ENCODE data around the gene TBC1D1.

Gene TBC1D1

DNA sequence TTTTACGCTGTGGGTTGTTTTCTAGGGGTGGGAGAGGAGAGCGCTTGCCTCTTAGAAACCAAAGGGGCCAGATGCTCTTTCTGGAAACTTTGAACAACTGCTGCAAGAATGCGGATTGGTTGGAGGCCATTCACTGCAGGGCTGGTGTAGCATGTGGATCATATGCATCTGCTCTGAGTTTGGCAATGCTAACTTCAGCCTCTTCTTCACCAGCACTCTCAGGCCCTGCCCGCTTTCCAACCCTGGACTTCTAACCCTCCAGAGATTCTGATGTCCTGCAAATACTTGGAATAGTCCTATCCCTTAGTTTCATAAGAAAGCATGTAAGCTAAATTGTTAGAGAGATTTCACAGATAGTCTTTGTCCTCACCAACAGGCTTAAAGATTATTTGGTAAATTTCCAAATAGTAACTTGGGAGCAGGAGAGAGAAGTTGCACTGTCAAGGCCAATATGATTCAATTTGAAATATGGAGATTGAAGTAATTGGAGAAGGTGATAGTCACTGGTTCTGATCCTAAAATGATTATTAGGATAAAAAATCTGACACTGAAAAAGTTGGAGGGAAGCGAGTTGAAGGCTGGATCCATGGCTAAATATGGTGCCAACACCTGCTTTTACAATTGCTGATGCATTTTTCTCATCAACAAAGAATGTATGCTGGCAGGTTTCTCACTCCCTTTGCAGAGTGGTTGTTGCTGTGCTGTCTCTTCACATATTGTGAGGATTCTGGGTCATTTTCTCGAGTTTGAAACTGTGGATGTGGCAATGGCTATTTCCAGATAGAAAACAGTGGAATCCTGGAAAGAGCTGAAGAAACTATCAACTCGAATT, 279.7 kb downstream of the TBC1D1 start:
- peaks cover 36% of the 10 kb centered on the region for H3K4me1 Mint-ChIP-seq
- no peak overlapping the region for H3K4me3 Mint-ChIP-seq
- H3K27me3 Mint-ChIP-seq: no peaks in the 10 kb centered on the region
- ATAC-seq: no peak
- no peak for DNase-seq
- no peak overlapping the region for H3K27ac Mint-ChIP-seq
- peaks cover 5% of the 10 kb centered on the region for H3K9me3 Mint-ChIP-seq
- peaks cover 4% of the 10 kb centered on the region for H3K36me3 Mint-ChIP-seq (ENCODE audit: low read depth)

DNA sequence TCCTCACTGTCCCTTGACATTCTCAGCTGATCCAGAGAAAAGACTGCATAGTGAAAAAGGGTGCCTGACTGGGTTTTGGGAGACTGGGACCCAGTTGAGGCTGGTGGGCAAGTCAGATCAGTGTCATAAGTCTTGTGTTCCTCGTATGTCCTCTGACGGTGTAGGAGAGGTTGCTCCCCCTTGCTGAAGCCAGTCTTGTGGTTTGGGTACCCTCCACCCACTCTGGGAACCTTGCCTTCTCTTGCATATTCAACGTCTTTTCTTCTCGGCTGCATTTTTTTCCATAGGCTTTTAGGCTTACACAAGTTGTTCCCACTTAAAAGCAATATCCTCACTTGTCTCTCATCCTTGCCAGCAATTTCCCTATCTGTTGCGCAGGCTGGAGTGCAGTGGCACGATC, 281.2 kb downstream of the TBC1D1 start:
- peaks cover 34% of the 10 kb centered on the region for H3K4me1 Mint-ChIP-seq
- H3K4me3 Mint-ChIP-seq: no peak overlapping the region
- DNase-seq: no peak
- H3K9me3 Mint-ChIP-seq: no peaks in the 10 kb centered on the region
- no peaks in the 10 kb centered on the region for H3K27me3 Mint-ChIP-seq
- no peak overlapping the region for H3K27ac Mint-ChIP-seq
- no peak for ATAC-seq
- H3K36me3 Mint-ChIP-seq (ENCODE audit: low read depth): no peaks in the 10 kb centered on the region

GRCh38 chr4:38173935-38174518, 283.1 kb downstream of the TBC1D1 start:
- ATAC-seq: no peak
- Mint-ChIP-seq H3K27me3 (peaks cover 3% of the 10 kb centered on the region), H3K9me3 (no peaks in the 10 kb centered on the region), H3K4me3 (no peak overlapping the region), H3K4me1 (peaks cover 51% of the 10 kb centered on the region), H3K36me3 (ENCODE audit: low read depth) (no peaks in the 10 kb centered on the region), H3K27ac (no peak overlapping the region)
- DNase-seq: no peak

GRCh38 chr4:38174801-38175200, 283.9 kb downstream of the TBC1D1 start:
- Mint-ChIP-seq H3K4me3 (no peak overlapping the region), H3K27ac (no peak overlapping the region), H3K4me1 (peaks cover 55% of the 10 kb centered on the region), H3K36me3 (ENCODE audit: low read depth) (no peaks in the 10 kb centered on the region), H3K9me3 (no peaks in the 10 kb centered on the region), H3K27me3 (peaks cover 3% of the 10 kb centered on the region)
- no peak for ATAC-seq
- DNase-seq: no peak

GRCh38 chr4:38176165-38176564, 285.3 kb downstream of the TBC1D1 start:
- peaks cover 56% of the 10 kb centered on the region for H3K4me1 Mint-ChIP-seq
- no peak overlapping the region for H3K4me3 Mint-ChIP-seq
- no peaks in the 10 kb centered on the region for H3K9me3 Mint-ChIP-seq
- no peaks in the 10 kb centered on the region for H3K36me3 Mint-ChIP-seq (ENCODE audit: low read depth)
- no peak for DNase-seq
- ATAC-seq: no peak
- H3K27me3 Mint-ChIP-seq: peaks cover 3% of the 10 kb centered on the region
- H3K27ac Mint-ChIP-seq: no peak overlapping the region

GRCh38 chr4:38177035-38177546, 286.2 kb downstream of the TBC1D1 start:
- peaks cover 3% of the 10 kb centered on the region for H3K27me3 Mint-ChIP-seq
- H3K9me3 Mint-ChIP-seq: no peaks in the 10 kb centered on the region
- DNase-seq (peak; percentile 44), ATAC-seq (peak; percentile 63)
- no peaks in the 10 kb centered on the region for H3K36me3 Mint-ChIP-seq (ENCODE audit: low read depth)
- peaks cover 54% of the 10 kb centered on the region for H3K4me1 Mint-ChIP-seq
- peak overlapping the region; percentile 51 for H3K4me3 Mint-ChIP-seq
- H3K27ac Mint-ChIP-seq: peak overlapping the region; percentile 65

- Mint-ChIP-seq H3K4me3 (peak overlapping the region; percentile 51), H3K36me3 (ENCODE audit: low read depth) (no peaks in the 10 kb centered on the region), H3K9me3 (no peaks in the 10 kb centered on the region), H3K4me1 (peaks cover 53% of the 10 kb centered on the region), H3K27me3 (peaks cover 3% of the 10 kb centered on the region), H3K27ac (peak overlapping the region; percentile 65)
- peak; percentile 50 for DNase-seq
- ATAC-seq: peak; percentile 53
Observed at GRCh38 chr4:38177641-38178391, 286.9 kb downstream of the TBC1D1 start.

DNA sequence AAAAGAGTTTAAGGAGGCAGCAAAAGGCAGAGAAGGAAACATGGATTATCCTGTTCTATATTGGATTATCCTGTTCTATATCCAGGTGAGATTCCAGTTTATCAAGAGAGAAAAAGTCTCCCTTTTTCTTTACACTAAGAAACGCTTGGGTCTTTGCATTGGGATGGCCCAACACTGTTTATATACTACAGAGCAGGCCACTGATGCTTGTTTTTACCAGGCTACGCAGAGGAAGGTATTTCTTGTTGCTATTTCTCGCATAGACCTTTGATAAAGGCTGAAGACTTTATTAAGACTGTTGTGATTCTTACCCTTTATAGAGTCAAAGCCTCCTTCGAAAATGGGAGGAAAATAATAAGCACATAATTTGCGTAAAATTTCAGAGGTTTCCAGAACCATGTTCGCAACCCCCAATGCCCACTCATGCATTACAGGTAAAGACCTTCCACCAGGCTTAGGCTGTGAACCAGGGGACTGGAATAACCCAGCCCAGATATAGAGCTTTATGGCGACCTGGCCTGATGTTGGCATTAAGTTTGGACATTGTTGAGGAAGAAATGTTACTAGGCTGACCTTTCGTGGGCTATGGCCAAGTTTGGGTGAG, 287.6 kb downstream of the TBC1D1 start:
- Mint-ChIP-seq H3K27me3 (peaks cover 3% of the 10 kb centered on the region), H3K4me3 (no peak overlapping the region), H3K36me3 (ENCODE audit: low read depth) (no peaks in the 10 kb centered on the region), H3K27ac (peak overlapping the region; percentile 65), H3K9me3 (no peaks in the 10 kb centered on the region), H3K4me1 (peaks cover 53% of the 10 kb centered on the region)
- no peak for DNase-seq
- no peak for ATAC-seq

DNA sequence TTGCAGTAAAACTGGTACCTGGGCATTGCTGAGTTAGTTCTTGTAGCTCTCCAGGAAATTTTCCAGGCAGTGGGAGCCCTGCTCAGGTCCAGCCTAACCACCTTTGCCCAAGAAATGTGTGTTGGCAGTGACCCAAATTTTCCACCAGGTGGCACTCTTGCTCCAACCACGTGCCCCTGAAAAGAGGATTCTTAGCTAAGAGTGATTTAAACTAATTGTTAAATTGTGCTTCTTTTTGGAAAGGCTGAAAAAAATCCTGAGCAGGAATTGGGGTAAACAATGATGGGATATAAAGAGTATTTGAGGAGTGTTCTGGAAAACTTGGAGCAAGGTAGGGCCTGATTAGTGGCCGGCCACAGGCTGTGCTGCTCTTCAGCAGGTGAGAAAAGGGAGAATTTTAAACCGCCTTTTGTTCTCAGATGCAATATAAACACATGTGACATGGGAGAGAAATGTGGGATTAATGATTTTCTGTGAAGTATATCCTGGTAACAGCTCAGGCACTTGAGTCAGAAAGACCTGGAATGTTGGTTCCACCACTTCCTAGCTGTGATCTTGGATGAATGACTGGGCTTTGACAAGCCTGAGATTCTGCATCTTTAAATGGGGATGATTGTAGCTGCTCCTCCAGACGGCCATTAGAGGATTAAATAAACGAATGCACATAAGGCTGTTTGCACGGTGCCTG, 288.9 kb downstream of the TBC1D1 start:
- no peaks in the 10 kb centered on the region for H3K36me3 Mint-ChIP-seq (ENCODE audit: low read depth)
- DNase-seq (peak; percentile 73), ATAC-seq (peak; percentile 44)
- H3K27ac Mint-ChIP-seq: peak overlapping the region; percentile 0
- H3K4me1 Mint-ChIP-seq: peaks cover 40% of the 10 kb centered on the region
- H3K9me3 Mint-ChIP-seq: no peaks in the 10 kb centered on the region
- peaks cover 3% of the 10 kb centered on the region for H3K27me3 Mint-ChIP-seq
- H3K4me3 Mint-ChIP-seq: no peak overlapping the region

GRCh38 chr4:38180456-38180855, 289.6 kb downstream of the TBC1D1 start:
- H3K4me3 Mint-ChIP-seq: no peak overlapping the region
- H3K36me3 Mint-ChIP-seq (ENCODE audit: low read depth): no peaks in the 10 kb centered on the region
- no peaks in the 10 kb centered on the region for H3K9me3 Mint-ChIP-seq
- DNase-seq (no peak), ATAC-seq (no peak)
- H3K4me1 Mint-ChIP-seq: peaks cover 33% of the 10 kb centered on the region
- H3K27ac Mint-ChIP-seq: no peak overlapping the region
- H3K27me3 Mint-ChIP-seq: peaks cover 3% of the 10 kb centered on the region

DNA sequence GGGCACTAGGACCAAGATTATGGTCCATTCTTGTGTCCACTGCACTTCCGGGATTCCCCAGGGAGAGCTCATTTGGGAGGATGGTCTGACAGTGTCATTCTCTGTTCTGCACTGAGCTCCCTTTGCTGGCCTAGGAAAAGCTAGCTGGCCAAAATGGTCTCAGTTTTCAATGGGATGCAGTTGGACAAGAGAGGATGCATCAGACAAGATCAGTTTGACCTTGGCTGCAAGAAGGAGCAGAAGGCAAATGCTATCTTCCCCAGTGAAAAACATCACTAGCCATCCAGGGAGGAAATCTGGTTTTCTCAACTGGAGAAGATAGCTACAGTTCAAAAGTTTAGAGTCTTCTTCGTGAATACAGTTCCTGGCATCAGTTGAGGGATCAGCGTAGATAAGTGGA, 290.4 kb downstream of the TBC1D1 start:
- ATAC-seq (no peak), DNase-seq (no peak)
- Mint-ChIP-seq H3K27me3 (peaks cover 3% of the 10 kb centered on the region), H3K4me3 (no peak overlapping the region), H3K4me1 (peaks cover 28% of the 10 kb centered on the region), H3K27ac (no peak overlapping the region), H3K36me3 (ENCODE audit: low read depth) (no peaks in the 10 kb centered on the region), H3K9me3 (no peaks in the 10 kb centered on the region)

GRCh38 chr4:38182334-38182998, 291.6 kb downstream of the TBC1D1 start:
- H3K4me3 Mint-ChIP-seq: no peak overlapping the region
- H3K27ac Mint-ChIP-seq: no peak overlapping the region
- peaks cover 19% of the 10 kb centered on the region for H3K4me1 Mint-ChIP-seq
- DNase-seq (no peak), ATAC-seq (no peak)
- H3K36me3 Mint-ChIP-seq (ENCODE audit: low read depth): no peaks in the 10 kb centered on the region
- no peaks in the 10 kb centered on the region for H3K9me3 Mint-ChIP-seq
- peaks cover 3% of the 10 kb centered on the region for H3K27me3 Mint-ChIP-seq

DNA sequence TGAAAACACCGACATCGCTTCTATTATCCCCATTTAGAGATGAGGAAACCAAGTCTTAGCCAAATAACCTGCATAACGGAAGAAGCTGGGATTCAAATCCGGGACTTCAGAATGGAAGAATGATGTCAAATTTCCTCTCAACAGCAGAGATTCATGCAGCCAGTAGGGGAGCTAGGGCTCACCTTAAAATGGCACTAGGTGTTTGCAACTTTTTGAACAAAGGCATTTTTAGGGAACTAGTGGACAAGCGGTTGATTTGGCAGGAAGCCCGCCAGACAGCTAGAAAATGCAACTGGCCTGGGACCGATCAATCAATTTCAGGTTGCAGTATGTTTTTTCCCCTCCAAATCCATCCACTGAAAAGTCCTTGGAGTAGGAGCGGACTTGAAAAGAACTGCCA, 293.5 kb downstream of the TBC1D1 start:
- DNase-seq: no peak
- H3K27ac Mint-ChIP-seq: no peak overlapping the region

More for the DNA sequence above, 293.5 kb downstream of the TBC1D1 start:
- Mint-ChIP-seq H3K4me3 (no peak overlapping the region), H3K4me1 (peaks cover 9% of the 10 kb centered on the region), H3K9me3 (no peaks in the 10 kb centered on the region), H3K27me3 (no peaks in the 10 kb centered on the region), H3K36me3 (ENCODE audit: low read depth) (no peaks in the 10 kb centered on the region)
- ATAC-seq: no peak

All from activated naive CD8-positive, alpha-beta T cell treated with anti-CD3 and anti-CD28 coated beads, Interleukin-2, amount 50 U/mL, for 24 hours (primary cell).